Measurements from ENCODE around the gene BCR.
A peak's percentile ranks its signal among the peaks of the same experiment; 100 is the strongest.

Gene BCR

GRCh38 chr22:23275751-23276150 lies 95.4 kb downstream of the BCR start:
- DNase-seq = no peak
- H4K12ac ChIP-seq (ENCODE audit: low read depth, low read length) = no peak overlapping the region
- no peaks in the 10 kb centered on the region for H3K79me2 ChIP-seq (ENCODE audit: control insufficient read depth, insufficient read depth, low read length, poor library complexity)
- H4K8ac ChIP-seq (ENCODE audit: low read depth, low read length) = no peak overlapping the region
- no CpG with 5 or more reads among the region's 14 CpGs for WGBS (ENCODE audit: extremely low coverage, insufficient coverage, insufficient read length)
- no peak overlapping the region for H2BK120ac ChIP-seq (ENCODE audit: insufficient read depth, low read length, poor library complexity)
- H3K4me3 ChIP-seq (ENCODE audit: low read depth, low read length) = no peak overlapping the region
- H3K4me1 ChIP-seq (ENCODE audit: control insufficient read depth in 1 of 2, insufficient read depth in 2 of 2, low read length in 2 of 2) = no peaks in the 10 kb centered on the region
- H3K27ac ChIP-seq (ENCODE audit: low read depth, low read length) = no peak overlapping the region
- H2AK5ac ChIP-seq (ENCODE audit: low read length) = no peak overlapping the region
- peaks cover 89% of the 10 kb centered on the region in 2 experiments for H3K36me3 ChIP-seq (ENCODE audit: control insufficient read depth in 1 of 2, insufficient read depth in 2 of 2, low read length in 2 of 2)
- H3K9ac ChIP-seq (ENCODE audit: low read length) = no peak overlapping the region
- no peaks in the 10 kb centered on the region for H3K27me3 ChIP-seq (ENCODE audit: insufficient read depth, low read length)
- H4K91ac ChIP-seq (ENCODE audit: low read depth, low read length) = no peak overlapping the region
- no peak overlapping the region for H2AFZ ChIP-seq (ENCODE audit: insufficient read depth, low read length, poor library complexity)
- H2BK12ac ChIP-seq (ENCODE audit: low read length) = no peak overlapping the region
- H3K4ac ChIP-seq (ENCODE audit: low read depth, low read length) = no peak overlapping the region
- H3K18ac ChIP-seq (ENCODE audit: low read length) = no peak overlapping the region
- H2BK5ac ChIP-seq (ENCODE audit: low read depth, low read length, poor library complexity) = no peak overlapping the region
- no peaks in the 10 kb centered on the region for H3K79me1 ChIP-seq (ENCODE audit: low read length)
- no peak overlapping the region for H3K23ac ChIP-seq (ENCODE audit: low read length)
- no peak overlapping the region for H3K14ac ChIP-seq (ENCODE audit: low read length)
- H3K4me2 ChIP-seq (ENCODE audit: low read length) = no peak overlapping the region
- H3K9me3 ChIP-seq (ENCODE audit: insufficient read depth, low read depth, low read length) = no peaks in the 10 kb centered on the region

- WGBS (ENCODE audit: extremely low coverage, insufficient coverage, insufficient read length) = no CpG with 5 or more reads among the region's 20 CpGs
Observed at GRCh38 chr22:23276656-23277582, 96.6 kb downstream of the BCR start.

GRCh38 chr22:23277583-23278295 lies 97.4 kb downstream of the BCR start:
- Histone ChIP-seq H3K14ac (ENCODE audit: low read length) (no peak overlapping the region), H2BK5ac (ENCODE audit: low read depth, low read length, poor library complexity) (no peak overlapping the region), H3K4me1 (ENCODE audit: control insufficient read depth in 1 of 2, insufficient read depth in 2 of 2, low read length in 2 of 2) (no peaks in the 10 kb centered on the region), H4K8ac (ENCODE audit: low read depth, low read length) (no peak overlapping the region), H3K27me3 (ENCODE audit: insufficient read depth, low read length) (no peaks in the 10 kb centered on the region), H3K27ac (ENCODE audit: low read depth, low read length) (no peak overlapping the region), H4K91ac (ENCODE audit: low read depth, low read length) (no peak overlapping the region), H2BK12ac (ENCODE audit: low read length) (no peak overlapping the region), H4K12ac (ENCODE audit: low read depth, low read length) (no peak overlapping the region), H3K23ac (ENCODE audit: low read length) (no peak overlapping the region), H3K36me3 (ENCODE audit: control insufficient read depth in 1 of 2, insufficient read depth in 2 of 2, low read length in 2 of 2) (peaks cover 88 to 89% of the 10 kb centered on the region in 2 experiments), H3K4me2 (ENCODE audit: low read length) (no peak overlapping the region), H3K18ac (ENCODE audit: low read length) (no peak overlapping the region), H3K4me3 (ENCODE audit: low read depth, low read length) (no peak overlapping the region), H3K79me1 (ENCODE audit: low read length) (no peaks in the 10 kb centered on the region), H3K79me2 (ENCODE audit: control insufficient read depth, insufficient read depth, low read length, poor library complexity) (no peaks in the 10 kb centered on the region), H3K4ac (ENCODE audit: low read depth, low read length) (no peak overlapping the region), H2AK5ac (ENCODE audit: low read length) (no peak overlapping the region), H2AFZ (ENCODE audit: insufficient read depth, low read length, poor library complexity) (no peak overlapping the region), H3K9ac (ENCODE audit: low read length) (no peak overlapping the region), H3K9me3 (ENCODE audit: insufficient read depth, low read depth, low read length) (peaks cover 2% of the 10 kb centered on the region), H2BK120ac (ENCODE audit: insufficient read depth, low read length, poor library complexity) (no peak overlapping the region)
- no CpG with 5 or more reads among the region's 15 CpGs for WGBS (ENCODE audit: extremely low coverage, insufficient coverage, insufficient read length)
- DNase-seq = no peak

More at GRCh38 chr22:23276656-23277582, 96.6 kb downstream of the BCR start:
- Histone ChIP-seq H3K27me3 (ENCODE audit: insufficient read depth, low read length) (no peaks in the 10 kb centered on the region), H2BK5ac (ENCODE audit: low read depth, low read length, poor library complexity) (no peak overlapping the region), H3K23ac (ENCODE audit: low read length) (no peak overlapping the region), H3K9ac (ENCODE audit: low read length) (no peak overlapping the region), H4K12ac (ENCODE audit: low read depth, low read length) (no peak overlapping the region), H3K4me1 (ENCODE audit: control insufficient read depth in 1 of 2, insufficient read depth in 2 of 2, low read length in 2 of 2) (no peaks in the 10 kb centered on the region), H2BK12ac (ENCODE audit: low read length) (no peak overlapping the region), H3K79me1 (ENCODE audit: low read length) (no peaks in the 10 kb centered on the region), H2AFZ (ENCODE audit: insufficient read depth, low read length, poor library complexity) (no peak overlapping the region), H3K79me2 (ENCODE audit: control insufficient read depth, insufficient read depth, low read length, poor library complexity) (no peaks in the 10 kb centered on the region), H4K91ac (ENCODE audit: low read depth, low read length) (no peak overlapping the region), H3K27ac (ENCODE audit: low read depth, low read length) (no peak overlapping the region), H2BK120ac (ENCODE audit: insufficient read depth, low read length, poor library complexity) (no peak overlapping the region), H3K4me2 (ENCODE audit: low read length) (no peak overlapping the region), H3K36me3 (ENCODE audit: control insufficient read depth in 1 of 2, insufficient read depth in 2 of 2, low read length in 2 of 2) (peaks cover 86 to 89% of the 10 kb centered on the region in 2 experiments), H2AK5ac (ENCODE audit: low read length) (no peak overlapping the region), H4K8ac (ENCODE audit: low read depth, low read length) (no peak overlapping the region), H3K14ac (ENCODE audit: low read length) (no peak overlapping the region), H3K4ac (ENCODE audit: low read depth, low read length) (no peak overlapping the region), H3K4me3 (ENCODE audit: low read depth, low read length) (peak overlapping the region; percentile 24), H3K18ac (ENCODE audit: low read length) (no peak overlapping the region), H3K9me3 (ENCODE audit: insufficient read depth, low read depth, low read length) (no peaks in the 10 kb centered on the region)
- no peak for DNase-seq

GRCh38 chr22:23278883-23279675 lies 98.8 kb downstream of the BCR start:
- Histone ChIP-seq H2BK5ac (ENCODE audit: low read depth, low read length, poor library complexity) (no peak overlapping the region), H3K9me3 (ENCODE audit: insufficient read depth, low read depth, low read length) (peaks cover 2% of the 10 kb centered on the region), H3K79me2 (ENCODE audit: control insufficient read depth, insufficient read depth, low read length, poor library complexity) (no peaks in the 10 kb centered on the region), H3K4me3 (ENCODE audit: low read depth, low read length) (no peak overlapping the region), H3K4me1 (ENCODE audit: control insufficient read depth in 1 of 2, insufficient read depth in 2 of 2, low read length in 2 of 2) (no peaks in the 10 kb centered on the region), H4K8ac (ENCODE audit: low read depth, low read length) (no peak overlapping the region), H2BK12ac (ENCODE audit: low read length) (no peak overlapping the region), H2AK5ac (ENCODE audit: low read length) (no peak overlapping the region), H3K27me3 (ENCODE audit: insufficient read depth, low read length) (no peaks in the 10 kb centered on the region), H3K18ac (ENCODE audit: low read length) (no peak overlapping the region), H3K27ac (ENCODE audit: low read depth, low read length) (no peak overlapping the region), H3K14ac (ENCODE audit: low read length) (no peak overlapping the region), H3K9ac (ENCODE audit: low read length) (no peak overlapping the region), H4K91ac (ENCODE audit: low read depth, low read length) (no peak overlapping the region), H2AFZ (ENCODE audit: insufficient read depth, low read length, poor library complexity) (no peak overlapping the region), H3K36me3 (ENCODE audit: control insufficient read depth in 1 of 2, insufficient read depth in 2 of 2, low read length in 2 of 2) (peaks cover 86 to 90% of the 10 kb centered on the region in 2 experiments), H2BK120ac (ENCODE audit: insufficient read depth, low read length, poor library complexity) (no peak overlapping the region), H3K4me2 (ENCODE audit: low read length) (no peak overlapping the region), H4K12ac (ENCODE audit: low read depth, low read length) (no peak overlapping the region), H3K4ac (ENCODE audit: low read depth, low read length) (no peak overlapping the region), H3K23ac (ENCODE audit: low read length) (no peak overlapping the region), H3K79me1 (ENCODE audit: low read length) (no peaks in the 10 kb centered on the region)
- WGBS (ENCODE audit: extremely low coverage, insufficient coverage, insufficient read length) = no CpG with 5 or more reads among the region's 11 CpGs
- no peak for DNase-seq

All from trophoblast cell (in vitro differentiated cells and primary cell).